ENCODE measurements around the gene EARS2. TPM values are rescaled to one million over a fixed set of nuclear protein-coding genes. Genes with fewer than 3 reads are reported as not detected.

The EARS2 gene
- polyA plus RNA-seq, 1 donor from 2014 or later: 22.2 TPM

- no peak overlapping the region for H2AFZ ChIP-seq (ENCODE audit: low read depth, low read length)
- no peaks in the 10 kb centered on the region for H3F3A ChIP-seq (ENCODE audit: insufficient read depth, low read length, poor library complexity, severe bottlenecking)
- no peaks in the 10 kb centered on the region for H3K9me3 ChIP-seq (ENCODE audit: low read length)
- no peaks in the 10 kb centered on the region for H3K27me3 ChIP-seq (ENCODE audit: insufficient read depth, low read depth, low read length)
- no peak overlapping the region for H3K4me2 ChIP-seq (ENCODE audit: low read length)
- no peaks in the 10 kb centered on the region for H3K9me2 ChIP-seq (ENCODE audit: insufficient read depth, low read length)
- no peaks in the 10 kb centered on the region for H3K36me3 ChIP-seq (ENCODE audit: insufficient read depth, low read length)
- no peak overlapping the region for H3K4me3 ChIP-seq (ENCODE audit: low read length)
- H4K20me1 ChIP-seq (ENCODE audit: insufficient read depth): no peaks in the 10 kb centered on the region
- no peak overlapping the region for H3K27ac ChIP-seq (ENCODE audit: low read length)
- TF ChIP-seq TAF1 (IDR thresholded peaks at IDR 0.05; ENCODE audit: low read depth) (no peak), EZH2 (IDR thresholded peaks at IDR 0.05; ENCODE audit: borderline replicate concordance, insufficient read depth, low read length, poor library complexity, severe bottlenecking) (no peak), EP300 (conservative IDR thresholded peaks at IDR 0.05; ENCODE audit: poor library complexity, severe bottlenecking) (no peak), SMC3 (conservative IDR thresholded peaks at IDR 0.05; ENCODE audit: poor library complexity) (no peak), POLR2AphosphoS5 (IDR thresholded peaks at IDR 0.05) (no peak), MXI1 (conservative IDR thresholded peaks at IDR 0.05; ENCODE audit: poor library complexity, severe bottlenecking) (no peak), RAD21 (conservative IDR thresholded peaks at IDR 0.05) (no peak), CTCF (IDR thresholded peaks at IDR 0.05; ENCODE audit: poor library complexity, severe bottlenecking) (no peak)
- TF ChIP-seq, protein P1, sequence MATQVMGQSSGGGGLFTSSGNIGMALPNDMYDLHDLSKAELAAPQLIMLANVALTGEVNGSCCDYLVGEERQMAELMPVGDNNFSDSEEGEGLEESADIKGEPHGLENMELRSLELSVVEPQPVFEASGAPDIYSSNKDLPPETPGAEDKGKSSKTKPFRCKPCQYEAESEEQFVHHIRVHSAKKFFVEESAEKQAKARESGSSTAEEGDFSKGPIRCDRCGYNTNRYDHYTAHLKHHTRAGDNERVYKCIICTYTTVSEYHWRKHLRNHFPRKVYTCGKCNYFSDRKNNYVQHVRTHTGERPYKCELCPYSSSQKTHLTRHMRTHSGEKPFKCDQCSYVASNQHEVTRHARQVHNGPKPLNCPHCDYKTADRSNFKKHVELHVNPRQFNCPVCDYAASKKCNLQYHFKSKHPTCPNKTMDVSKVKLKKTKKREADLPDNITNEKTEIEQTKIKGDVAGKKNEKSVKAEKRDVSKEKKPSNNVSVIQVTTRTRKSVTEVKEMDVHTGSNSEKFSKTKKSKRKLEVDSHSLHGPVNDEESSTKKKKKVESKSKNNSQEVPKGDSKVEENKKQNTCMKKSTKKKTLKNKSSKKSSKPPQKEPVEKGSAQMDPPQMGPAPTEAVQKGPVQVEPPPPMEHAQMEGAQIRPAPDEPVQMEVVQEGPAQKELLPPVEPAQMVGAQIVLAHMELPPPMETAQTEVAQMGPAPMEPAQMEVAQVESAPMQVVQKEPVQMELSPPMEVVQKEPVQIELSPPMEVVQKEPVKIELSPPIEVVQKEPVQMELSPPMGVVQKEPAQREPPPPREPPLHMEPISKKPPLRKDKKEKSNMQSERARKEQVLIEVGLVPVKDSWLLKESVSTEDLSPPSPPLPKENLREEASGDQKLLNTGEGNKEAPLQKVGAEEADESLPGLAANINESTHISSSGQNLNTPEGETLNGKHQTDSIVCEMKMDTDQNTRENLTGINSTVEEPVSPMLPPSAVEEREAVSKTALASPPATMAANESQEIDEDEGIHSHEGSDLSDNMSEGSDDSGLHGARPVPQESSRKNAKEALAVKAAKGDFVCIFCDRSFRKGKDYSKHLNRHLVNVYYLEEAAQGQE (IDR thresholded peaks at IDR 0.05; ENCODE audit: borderline replicate concordance): no peak
- H3K79me2 ChIP-seq (replicated peaks; ENCODE audit: insufficient read depth, low read length): peaks cover 34% of the 10 kb centered on the region
- no peak overlapping the region for H3K9ac ChIP-seq (ENCODE audit: low read length)
Measured at GRCh38 chr16:23500212-23500861, 56.8 kb downstream of the EARS2 start.

DNA sequence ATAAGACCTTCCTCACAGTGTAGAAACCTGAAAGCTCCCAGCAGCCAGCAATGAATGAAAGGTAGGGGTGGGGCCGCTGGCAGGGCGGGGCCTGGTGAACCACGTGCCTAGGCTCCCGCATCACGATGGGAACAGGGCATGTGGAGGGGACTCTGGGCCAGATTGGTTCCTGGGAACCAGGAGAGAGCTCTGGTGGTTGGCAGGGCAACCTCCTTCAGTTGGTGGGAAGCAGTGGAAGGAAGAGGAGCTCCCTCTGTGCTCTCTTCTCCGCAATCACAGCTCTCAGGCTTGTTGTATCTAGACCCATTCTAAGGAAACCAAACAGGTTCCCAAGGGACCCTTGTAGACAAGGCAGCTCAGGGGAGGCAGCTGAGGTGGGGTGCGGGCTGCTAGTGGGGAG lies 57.3 kb downstream of the EARS2 start:
- Histone ChIP-seq H3K27ac (ENCODE audit: low read length) (no peak overlapping the region), H3K4me2 (ENCODE audit: low read length) (no peak overlapping the region), H3F3A (ENCODE audit: insufficient read depth, low read length, poor library complexity, severe bottlenecking) (no peaks in the 10 kb centered on the region), H3K27me3 (ENCODE audit: insufficient read depth, low read depth, low read length) (no peaks in the 10 kb centered on the region), H3K9ac (ENCODE audit: low read length) (no peak overlapping the region), H3K9me2 (ENCODE audit: insufficient read depth, low read length) (no peaks in the 10 kb centered on the region), H4K20me1 (ENCODE audit: insufficient read depth) (no peaks in the 10 kb centered on the region), H3K36me3 (ENCODE audit: insufficient read depth, low read length) (no peaks in the 10 kb centered on the region), H3K79me2 (replicated peaks; ENCODE audit: insufficient read depth, low read length) (peaks cover 34% of the 10 kb centered on the region), H3K4me3 (ENCODE audit: low read length) (no peak overlapping the region), H2AFZ (ENCODE audit: low read depth, low read length) (no peak overlapping the region), H3K9me3 (ENCODE audit: low read length) (no peaks in the 10 kb centered on the region)
- TF ChIP-seq RAD21 (conservative IDR thresholded peaks at IDR 0.05): no peak
- no peak for TF ChIP-seq EZH2 (IDR thresholded peaks at IDR 0.05; ENCODE audit: borderline replicate concordance, insufficient read depth, low read length, poor library complexity, severe bottlenecking)
- no peak for TF ChIP-seq TAF1 (IDR thresholded peaks at IDR 0.05; ENCODE audit: low read depth)
- no peak for TF ChIP-seq SMC3 (conservative IDR thresholded peaks at IDR 0.05; ENCODE audit: poor library complexity)
- TF ChIP-seq POLR2AphosphoS5 (IDR thresholded peaks at IDR 0.05): no peak
- no peak for TF ChIP-seq CTCF (IDR thresholded peaks at IDR 0.05; ENCODE audit: poor library complexity, severe bottlenecking)
- no peak for TF ChIP-seq MXI1 (conservative IDR thresholded peaks at IDR 0.05; ENCODE audit: poor library complexity, severe bottlenecking)
- TF ChIP-seq, protein P1 (IDR thresholded peaks at IDR 0.05; ENCODE audit: borderline replicate concordance): no peak
- TF ChIP-seq EP300 (conservative IDR thresholded peaks at IDR 0.05; ENCODE audit: poor library complexity, severe bottlenecking): no peak
